HG02981 (cell line): ENCODE measurements around the gene PRSS56.

Experiments
- ATAC-seq: cut with Tn5 transposase; IDR thresholded peaks from one replicate; pipeline ENCODE4 v1.9.1; 2021; ENCODE audit warnings: mild to moderate bottlenecking, moderate library complexity; ENCODE audit not compliant: unreplicated experiment

The PRSS56 gene

DNA sequence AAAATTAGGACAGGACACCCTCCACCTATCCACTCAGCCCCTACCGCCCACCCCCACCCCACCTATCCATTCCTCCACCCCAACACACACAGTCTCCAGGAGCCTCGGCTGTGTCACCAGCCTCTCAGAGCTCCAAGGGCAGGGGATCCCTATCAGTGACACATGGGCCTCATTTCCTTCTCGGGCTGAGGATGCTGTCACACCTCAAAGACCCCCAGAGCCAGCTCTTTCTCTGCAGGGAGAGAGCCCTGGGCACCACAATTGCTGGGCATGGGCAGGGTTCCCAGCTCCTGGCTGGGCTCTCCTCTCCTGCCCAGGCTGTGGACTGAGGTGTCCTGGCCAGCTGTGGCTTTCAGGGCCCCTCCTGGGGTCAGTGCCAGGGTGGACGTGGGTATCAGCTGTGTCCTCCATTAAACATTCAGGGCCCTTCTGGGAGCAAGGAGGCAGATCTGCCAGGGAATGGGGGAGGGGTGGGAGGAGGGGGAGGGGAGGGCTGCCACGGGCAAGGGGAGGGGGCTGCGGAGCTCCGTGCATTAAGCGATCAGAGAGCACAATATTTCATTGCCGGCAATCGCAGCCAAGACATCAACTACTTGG lies 18.3 kb upstream of the PRSS56 start:
- no peak for ATAC-seq

- ATAC-seq: no peak
Measured at GRCh38 chr2:232502511-232502910, 17.7 kb upstream of the PRSS56 start.

- ATAC-seq: no peak
Measured at GRCh38 chr2:232502911-232503808, 17.0 kb upstream of the PRSS56 start.

DNA sequence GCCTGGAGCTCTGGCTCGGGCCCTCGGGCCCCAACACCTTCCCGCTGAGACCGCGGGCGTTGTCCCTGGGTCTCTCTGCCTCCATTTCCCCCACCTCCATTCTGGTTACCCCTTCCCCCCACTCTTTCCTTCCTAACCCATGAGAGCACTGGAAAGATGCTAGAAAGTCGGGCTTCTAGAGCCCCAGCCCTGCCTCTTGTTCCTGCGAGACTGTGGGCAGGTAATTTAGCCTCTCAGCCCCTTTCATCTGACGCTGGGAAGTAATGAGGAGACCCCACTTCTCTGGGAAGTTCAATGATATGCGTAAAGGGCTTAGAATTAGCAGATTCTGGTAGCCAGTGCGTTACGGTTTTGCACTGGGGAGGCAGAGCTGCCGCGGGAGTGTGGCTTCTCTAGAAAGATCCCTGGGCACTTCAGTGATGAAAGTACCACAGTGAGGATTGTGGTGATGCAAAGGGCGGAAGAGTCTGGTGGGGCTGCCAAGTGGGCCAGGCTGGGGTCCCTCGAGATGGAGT lies 16.3 kb upstream of the PRSS56 start:
- ATAC-seq: no peak

- ATAC-seq: no peak
Measured at GRCh38 chr2:232504438-232504837, 15.8 kb upstream of the PRSS56 start.

DNA sequence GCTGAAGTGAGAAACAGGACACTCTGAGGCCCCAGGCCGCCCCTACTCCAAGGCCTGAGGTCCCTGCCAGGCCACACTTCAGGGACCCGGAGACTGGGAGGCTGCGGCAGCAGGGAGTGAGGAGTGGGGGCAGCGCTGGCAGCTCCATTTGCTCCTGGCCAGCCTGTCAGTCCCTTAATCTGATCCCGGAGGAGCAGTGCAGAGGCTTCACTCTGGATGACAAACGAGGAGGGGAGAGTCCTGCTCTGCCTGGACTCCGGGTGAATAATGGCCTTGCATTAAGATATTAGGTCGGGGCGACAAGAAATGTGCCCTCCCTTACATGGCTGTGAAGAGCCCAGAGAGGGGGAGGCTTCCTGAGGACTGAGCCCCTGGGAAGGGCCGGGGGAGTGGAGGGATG lies 14.3 kb upstream of the PRSS56 start:
- ATAC-seq: no peak

DNA sequence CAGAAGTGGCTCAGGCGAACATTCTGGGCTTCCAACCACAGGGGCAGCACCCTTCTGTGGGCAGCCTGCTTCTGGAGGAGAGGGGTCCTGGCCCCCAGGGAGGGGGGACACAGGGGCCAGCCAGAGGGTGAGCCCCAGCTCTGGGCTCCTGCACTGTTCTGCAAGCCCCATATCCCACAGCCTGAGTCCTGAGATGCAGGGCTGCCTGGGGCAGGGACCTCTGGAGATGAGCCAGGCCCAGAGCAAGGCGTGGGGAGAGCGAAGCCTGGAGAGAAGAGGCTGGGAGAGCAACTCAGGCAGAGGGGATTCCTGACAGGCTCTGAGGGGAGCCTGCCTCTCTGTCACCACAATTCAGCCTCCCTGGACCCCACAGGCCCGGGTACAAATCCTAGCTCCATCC lies 13.5 kb upstream of the PRSS56 start:
- ATAC-seq: no peak

- ATAC-seq: no peak
Measured at GRCh38 chr2:232508251-232508650, 11.9 kb upstream of the PRSS56 start.

DNA sequence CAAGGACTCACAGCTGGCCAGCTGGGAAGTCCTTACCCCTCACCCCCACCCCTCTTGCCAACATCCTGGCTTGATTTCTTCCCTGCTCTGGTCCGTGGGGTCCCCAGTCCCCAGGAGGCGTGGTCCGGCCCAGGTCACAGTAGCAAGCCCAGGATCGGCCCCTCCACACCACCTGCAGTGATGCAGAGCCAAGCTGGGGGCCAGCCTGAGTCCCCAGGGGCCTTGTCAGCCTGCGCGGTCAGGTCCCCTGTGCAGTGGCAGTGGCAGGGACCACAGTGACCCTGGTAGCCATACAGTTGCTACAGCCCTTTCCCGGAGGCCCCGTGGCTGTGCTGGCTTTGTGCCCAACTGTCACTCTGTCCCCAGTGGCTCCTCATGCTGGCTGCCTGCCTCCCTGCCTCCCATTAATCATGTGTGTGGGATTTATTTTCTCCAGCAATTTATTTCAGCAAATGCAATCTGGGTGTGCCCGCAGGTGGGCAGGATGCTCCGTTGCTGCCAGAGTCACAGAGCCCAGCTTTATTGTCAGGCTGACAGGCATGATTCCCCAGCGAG lies 8.8 kb upstream of the PRSS56 start:
- ATAC-seq: no peak

DNA sequence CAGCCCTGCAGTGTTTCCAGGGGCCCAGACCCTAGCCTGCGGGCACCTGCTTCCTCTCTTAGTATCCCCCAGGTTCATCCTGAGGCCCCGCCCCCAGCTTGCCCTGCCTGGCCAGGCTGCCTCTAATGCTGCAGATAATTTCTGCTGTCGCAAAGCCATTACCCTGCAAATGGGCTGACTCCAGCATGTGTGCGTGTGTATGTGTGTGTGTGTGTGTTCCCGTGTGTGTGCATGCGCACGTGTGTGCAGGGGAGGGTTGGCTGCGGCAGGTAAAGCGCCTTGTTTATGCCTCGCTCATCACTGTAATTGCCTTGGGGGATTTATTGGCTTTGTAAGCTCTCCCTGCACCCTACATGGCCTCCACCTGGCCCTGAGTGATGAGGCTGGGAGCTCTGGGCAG lies 7.6 kb upstream of the PRSS56 start:
- ATAC-seq: no peak

GRCh38 chr2:232513353-232513752 lies 6.8 kb upstream of the PRSS56 start:
- no peak for ATAC-seq

GRCh38 chr2:232515639-232516038 lies 4.5 kb upstream of the PRSS56 start:
- ATAC-seq: no peak

GRCh38 chr2:232516551-232516950 lies 3.6 kb upstream of the PRSS56 start:
- no peak for ATAC-seq

GRCh38 chr2:232518844-232519243 lies 1.3 kb upstream of the PRSS56 start:
- no peak for ATAC-seq

DNA sequence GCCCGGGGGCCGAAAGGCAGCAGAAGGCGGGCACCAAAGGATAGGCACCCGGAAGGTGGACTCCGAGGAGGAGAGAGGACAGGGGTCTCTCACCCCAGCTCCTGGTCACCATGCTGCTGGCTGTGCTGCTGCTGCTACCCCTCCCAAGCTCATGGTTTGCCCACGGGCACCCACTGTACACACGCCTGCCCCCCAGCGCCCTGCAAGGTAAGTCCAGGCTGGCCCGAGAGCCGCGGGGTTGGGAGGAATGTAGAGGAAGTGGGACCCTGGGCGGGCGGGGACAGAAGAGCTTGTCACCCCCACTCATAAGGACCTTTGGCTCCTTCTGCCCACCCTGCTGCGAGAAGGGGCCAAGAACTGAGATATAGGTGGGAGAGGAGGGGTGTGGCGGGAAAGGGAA lies 301 bp downstream of the PRSS56 start:
- ATAC-seq: no peak

DNA sequence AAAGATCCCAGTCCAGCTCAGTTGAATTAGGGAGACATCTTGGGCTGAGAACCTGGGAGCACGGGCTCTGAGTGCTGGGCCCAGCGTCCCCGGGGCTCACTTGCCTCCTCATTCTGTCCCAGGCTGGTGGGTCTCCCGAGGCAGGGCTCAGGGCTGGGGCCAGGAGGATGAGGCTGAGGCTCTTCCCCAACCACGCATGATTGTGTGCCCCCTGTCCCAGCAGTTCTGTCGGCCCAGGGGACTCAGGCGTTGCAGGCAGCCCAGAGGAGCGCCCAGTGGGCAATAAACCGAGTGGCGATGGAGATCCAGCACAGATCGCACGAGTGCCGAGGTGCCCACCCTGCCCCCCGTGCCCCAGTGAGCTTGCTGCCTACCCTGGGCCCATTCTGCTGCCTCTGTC lies 910 bp downstream of the PRSS56 start:
- no peak for ATAC-seq

- ATAC-seq: no peak
Measured at GRCh38 chr2:232521959-232522622, 1.9 kb downstream of the PRSS56 start.

DNA sequence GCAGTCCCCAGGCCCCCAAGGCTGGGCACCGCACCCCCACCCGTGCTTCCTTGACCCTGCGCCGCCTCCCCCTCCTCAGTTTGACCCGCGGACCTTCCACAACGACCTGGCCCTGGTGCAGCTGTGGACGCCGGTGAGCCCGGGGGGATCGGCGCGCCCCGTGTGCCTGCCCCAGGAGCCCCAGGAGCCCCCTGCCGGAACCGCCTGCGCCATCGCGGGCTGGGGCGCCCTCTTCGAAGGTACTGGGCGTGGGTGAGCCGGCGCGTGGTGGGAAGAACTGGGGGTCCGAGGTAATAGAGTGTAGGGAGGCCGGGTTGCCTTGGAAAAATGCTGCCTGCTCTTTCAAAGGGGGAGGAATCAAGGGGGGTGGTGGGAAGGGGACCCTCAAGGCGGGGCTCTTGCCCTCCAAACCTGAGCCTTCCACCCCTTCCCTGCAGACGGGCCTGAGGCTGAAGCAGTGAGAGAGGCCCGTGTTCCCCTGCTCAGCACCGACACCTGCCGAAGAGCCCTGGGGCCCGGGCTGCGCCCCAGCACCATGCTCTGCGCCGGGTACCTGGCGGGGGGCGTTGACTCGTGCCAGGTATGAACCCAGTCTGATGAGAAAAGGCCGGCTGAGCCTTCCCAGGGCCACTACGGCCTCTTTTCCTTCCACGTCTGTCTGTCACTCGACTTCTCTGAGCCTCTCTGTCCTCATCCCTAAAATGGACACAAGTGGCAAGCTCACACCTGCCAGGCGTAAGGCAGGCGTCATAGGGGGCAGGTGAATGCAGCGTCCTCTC lies 2.6 kb downstream of the PRSS56 start:
- no peak for ATAC-seq

DNA sequence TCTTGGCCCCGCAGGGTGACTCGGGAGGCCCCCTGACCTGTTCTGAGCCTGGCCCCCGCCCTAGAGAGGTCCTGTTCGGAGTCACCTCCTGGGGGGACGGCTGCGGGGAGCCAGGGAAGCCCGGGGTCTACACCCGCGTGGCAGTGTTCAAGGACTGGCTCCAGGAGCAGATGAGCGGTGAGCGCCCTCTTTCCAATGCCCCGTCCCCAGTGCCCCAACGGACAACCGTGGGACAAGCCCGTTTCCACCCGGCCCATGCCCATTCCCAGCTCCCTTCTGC lies 3.2 kb downstream of the PRSS56 start:
- no peak for ATAC-seq

- ATAC-seq: no peak
Measured at GRCh38 chr2:232523682-232524597, 3.8 kb downstream of the PRSS56 start.
